Stimulated activated CD8-positive, alpha-beta memory T cell treated with anti-CD3 and anti-CD28 coated beads, Interleukin-7, amount 100 ng/mL, for 24 hours (primary cell): ENCODE measurements around the gene METTL5.
"Not testable (repeated sequence)": the region's sequence is repeated elsewhere in the genome, so short reads cannot be mapped to it uniquely, and the experiment has no call there.

Experiments
- DNase-seq: peaks from one replicate; pipeline ENCODE4 v3.0.0-alpha.2; 2020; ENCODE audit warnings: low read depth

METTL5 gene

GRCh38 chr2:169824373-169825333 is at the start of gene METTL5:
Gene METTL5 (minus strand): TSS chr2:169824905. CDS start chr2:169824597, 308 bp downstream.
- DNase-seq: peak; percentile 54

DNA sequence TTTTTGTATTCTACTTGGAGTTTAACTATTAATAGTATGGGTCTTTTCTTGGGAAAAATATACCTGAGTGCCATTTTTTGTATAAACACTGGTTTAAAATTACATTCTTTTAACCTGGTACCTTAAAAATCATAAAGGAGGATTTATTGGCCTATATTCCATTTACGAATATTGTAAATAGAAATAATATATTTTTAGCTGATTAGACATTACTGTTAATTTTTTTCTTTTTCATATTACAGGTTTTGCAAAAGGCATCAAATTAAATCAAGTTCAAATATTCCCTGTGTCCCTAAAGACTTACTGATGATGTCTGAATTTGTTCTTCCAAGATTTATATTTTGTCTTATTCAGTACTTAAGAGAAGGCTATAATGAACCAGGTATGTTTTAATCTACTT is 47.3 kb upstream of the METTL5 start:
- no peak for DNase-seq

GRCh38 chr2:169871369-169871768 is 46.7 kb upstream of the METTL5 start:
- not testable (repeated sequence) for DNase-seq

- no peak for DNase-seq
Observed at GRCh38 chr2:169868951-169869350, 44.2 kb upstream of the METTL5 start.

DNA sequence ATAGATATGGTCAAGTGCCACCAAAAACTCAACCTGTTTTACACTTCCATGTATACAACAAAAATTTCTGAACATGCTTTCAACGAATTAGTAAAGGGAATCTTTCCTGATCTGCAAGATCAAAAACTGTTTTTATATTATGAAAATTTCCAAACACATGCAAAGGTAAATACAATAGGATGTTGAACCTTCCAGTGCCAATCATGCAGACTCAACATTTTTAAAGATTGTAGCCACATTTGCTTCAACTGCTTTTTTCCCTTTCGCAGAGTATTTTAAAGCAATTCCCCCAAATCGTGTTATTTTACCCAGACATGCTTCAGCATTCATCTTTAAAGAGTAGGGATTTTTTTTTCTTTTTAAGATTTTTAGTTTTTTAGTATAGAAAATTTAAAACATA is 42.9 kb upstream of the METTL5 start:
- DNase-seq: no peak

DNA sequence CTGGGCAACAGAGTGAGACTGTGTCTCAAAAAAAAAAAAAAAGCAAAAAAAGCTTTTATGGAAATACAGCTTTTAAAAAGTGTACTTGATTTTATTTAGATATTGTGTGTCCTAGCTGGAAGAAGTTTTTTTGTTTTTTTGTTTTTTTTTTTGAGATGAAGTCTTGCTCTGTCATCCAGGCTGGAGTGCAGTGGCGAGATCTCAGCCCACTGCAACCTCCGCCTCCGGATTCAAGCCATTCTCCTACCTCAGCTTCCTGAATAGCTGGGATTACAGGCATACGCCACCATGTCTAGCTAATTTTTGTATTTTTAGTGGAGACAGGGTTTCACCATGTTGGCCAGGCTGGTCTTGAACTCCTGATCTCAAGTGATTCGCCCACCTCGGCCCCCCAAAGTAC is 41.5 kb upstream of the METTL5 start:
- DNase-seq: not testable (repeated sequence)

- no peak for DNase-seq
Observed at GRCh38 chr2:169865492-169865891, 40.8 kb upstream of the METTL5 start.

DNA sequence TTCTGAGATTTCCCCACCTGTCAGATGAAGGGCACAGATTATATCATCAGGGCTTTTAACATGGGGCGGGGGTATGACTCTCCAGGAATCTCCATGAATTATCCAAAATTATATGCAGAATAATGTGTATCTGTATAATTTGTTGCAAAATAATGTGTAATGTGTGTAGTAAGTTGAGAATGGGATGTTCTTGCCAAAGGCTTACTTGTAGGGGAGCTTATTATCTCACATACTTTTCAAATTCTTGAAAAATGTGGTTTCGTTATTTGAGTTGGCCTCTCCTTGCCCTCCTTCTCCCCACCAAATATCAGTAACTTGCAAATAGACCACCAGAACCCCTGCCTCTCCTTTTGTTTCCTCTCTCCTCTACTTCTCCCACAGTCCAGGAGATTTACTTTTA is 38.1 kb upstream of the METTL5 start:
- no peak for DNase-seq

- DNase-seq: no peak
Observed at GRCh38 chr2:169860149-169860548, 35.4 kb upstream of the METTL5 start.

DNA sequence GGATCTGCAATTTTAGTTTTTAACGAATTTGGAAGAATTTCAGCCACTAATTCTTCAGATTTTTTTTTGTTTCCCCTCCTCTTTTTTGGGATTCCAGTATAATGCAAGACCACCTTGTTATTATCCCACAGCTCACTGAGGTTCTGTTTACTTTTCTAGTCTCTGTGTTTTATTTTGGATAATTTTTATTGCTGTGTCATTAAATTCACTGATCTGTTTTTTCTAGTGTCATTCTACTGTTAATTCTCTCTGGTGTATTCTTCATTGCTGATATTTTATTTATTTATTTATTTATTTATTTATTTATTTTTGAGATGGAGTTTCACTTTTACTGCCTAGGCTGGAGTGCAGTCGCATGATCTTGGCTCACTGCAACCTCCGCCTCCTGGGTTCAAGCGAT is 34.7 kb upstream of the METTL5 start:
- DNase-seq: no peak

DNA sequence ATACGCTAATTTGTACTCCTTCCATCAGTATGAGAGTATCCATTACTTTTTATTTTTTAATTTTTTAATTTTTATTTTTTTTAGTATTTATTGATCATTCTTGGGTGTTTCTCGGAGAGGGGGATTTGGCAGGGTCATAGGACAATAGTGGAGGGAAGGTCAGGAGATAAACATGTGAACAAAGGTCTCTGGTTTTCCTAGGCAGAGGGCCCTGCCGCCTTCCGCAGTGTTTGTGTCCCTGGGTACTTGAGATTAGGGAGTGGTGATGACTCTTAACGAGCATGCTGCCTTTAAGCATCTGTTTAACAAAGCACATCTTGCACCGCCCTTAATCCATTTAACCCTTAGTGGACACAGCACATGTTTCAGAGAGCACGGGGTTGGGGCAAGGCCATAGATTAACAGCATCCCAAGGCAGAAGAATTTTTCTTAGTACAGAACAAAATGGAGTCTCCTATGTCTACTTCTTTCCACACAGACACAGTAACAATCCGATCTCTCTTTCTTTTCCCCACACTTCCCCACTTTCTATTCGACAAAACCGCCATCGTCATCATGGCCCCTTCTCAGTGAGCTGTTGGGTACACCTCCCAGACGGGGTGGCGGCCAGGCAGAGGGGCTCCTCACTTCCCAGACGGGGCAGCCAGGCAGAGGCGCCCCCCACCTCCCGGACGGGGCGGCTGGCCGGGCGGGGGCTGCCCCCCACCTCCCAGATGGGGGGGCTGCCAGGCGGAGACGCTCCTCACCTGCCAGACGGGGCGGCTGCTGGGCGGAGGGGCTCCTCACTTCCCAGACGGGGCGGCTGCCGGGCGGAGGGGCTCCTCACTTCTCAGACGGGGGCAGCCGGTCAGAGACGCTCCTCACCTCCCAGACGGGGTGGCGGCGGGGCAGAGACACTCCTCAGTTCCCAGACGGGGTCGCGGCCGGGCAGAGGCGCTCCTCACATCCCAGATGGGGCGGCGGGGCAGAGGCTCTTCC is 30.9 kb upstream of the METTL5 start:
- DNase-seq: not testable (repeated sequence)

- DNase-seq: no peak
Observed at GRCh38 chr2:169853041-169853668, 28.4 kb upstream of the METTL5 start.

GRCh38 chr2:169849710-169850109 is 25.0 kb upstream of the METTL5 start:
- DNase-seq: no peak

GRCh38 chr2:169848959-169849693 is 24.4 kb upstream of the METTL5 start:
- DNase-seq: not testable (repeated sequence)

DNA sequence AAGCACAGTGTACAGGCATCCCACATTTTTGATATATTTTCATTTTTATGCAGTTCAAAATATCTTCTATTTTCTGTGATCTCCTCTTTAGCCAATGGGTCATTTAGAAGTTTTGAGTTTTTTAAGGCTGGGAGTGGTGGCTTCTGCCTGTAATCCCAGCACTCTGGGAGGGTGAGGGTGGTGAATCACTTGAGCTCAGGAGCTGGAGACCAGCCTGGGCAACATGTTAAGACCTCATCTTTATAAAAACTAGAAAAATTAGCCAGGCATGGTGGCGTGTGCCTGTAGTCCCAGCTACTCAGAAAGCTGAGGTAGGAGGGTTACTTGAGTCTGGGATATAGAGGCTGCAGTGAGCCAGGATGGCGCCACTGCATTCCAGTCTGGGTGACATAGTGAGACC is 20.3 kb upstream of the METTL5 start:
- DNase-seq: no peak

DNA sequence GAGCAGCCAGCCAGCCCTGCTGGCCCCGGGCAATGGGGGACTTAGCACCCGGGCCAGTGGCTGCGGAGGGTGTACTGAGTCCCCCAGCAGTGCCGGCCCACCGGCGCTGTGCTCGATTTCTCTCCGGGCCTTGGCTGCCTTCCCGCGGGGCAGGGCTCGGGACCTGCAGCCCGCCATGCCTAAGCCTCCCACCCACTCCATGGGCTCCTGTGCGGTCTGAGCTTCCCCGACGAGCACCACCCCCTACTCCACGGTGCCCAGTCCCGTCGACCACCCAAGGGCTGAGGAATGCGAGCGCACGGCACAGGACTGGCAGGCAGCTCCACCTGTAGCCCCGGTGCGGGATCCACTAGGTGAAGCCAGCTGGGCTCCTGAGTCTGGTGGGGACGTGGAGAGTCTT is 16.9 kb upstream of the METTL5 start:
- not testable (repeated sequence) for DNase-seq

DNA sequence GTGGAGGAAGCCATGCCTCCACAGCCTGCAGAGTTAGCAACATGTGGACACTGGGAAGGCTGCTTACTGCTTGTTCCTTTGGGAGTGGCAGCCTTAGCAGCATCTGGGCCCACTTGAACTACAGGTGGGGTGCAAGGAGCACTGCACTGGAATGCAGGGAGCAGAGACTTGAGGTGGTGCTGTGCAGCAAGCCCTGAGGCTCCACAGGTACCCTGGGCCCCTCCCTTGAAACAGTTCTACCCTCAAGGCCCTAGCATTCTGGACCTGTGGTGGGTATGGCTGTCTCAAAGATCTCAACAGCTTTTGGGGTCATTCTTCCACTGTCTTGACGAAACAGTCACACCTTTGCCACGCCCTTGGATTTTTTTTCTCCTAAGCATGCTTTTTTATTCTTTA is 16.0 kb upstream of the METTL5 start:
- DNase-seq: no peak

GRCh38 chr2:169839954-169840746 is 15.4 kb upstream of the METTL5 start:
- DNase-seq: no peak

- no peak for DNase-seq
Observed at GRCh38 chr2:169838743-169839489, 14.2 kb upstream of the METTL5 start.

- DNase-seq: no peak
Observed at GRCh38 chr2:169834401-169834800, 9.7 kb upstream of the METTL5 start.
